ENCODE results near the gene KBTBD3.
A peak's percentile ranks its signal among the peaks of the same experiment; 100 is the strongest.

The KBTBD3 gene, protein sequence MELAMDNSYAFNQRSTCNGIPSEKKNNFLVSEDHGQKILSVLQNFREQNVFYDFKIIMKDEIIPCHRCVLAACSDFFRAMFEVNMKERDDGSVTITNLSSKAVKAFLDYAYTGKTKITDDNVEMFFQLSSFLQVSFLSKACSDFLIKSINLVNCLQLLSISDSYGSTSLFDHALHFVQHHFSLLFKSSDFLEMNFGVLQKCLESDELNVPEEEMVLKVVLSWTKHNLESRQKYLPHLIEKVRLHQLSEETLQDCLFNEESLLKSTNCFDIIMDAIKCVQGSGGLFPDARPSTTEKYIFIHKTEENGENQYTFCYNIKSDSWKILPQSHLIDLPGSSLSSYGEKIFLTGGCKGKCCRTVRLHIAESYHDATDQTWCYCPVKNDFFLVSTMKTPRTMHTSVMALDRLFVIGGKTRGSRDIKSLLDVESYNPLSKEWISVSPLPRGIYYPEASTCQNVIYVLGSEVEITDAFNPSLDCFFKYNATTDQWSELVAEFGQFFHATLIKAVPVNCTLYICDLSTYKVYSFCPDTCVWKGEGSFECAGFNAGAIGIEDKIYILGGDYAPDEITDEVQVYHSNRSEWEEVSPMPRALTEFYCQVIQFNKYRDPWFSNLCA

GRCh38 chr11:106076919-106077608, at the start of gene KBTBD3:
TSS of gene KBTBD3 (minus strand) at chr11:106077347. CDS start at chr11:106059097, 18,250 bp downstream.
- DNase-seq (ENCODE audit: low spot score) (peak; percentile 94), FAIRE-seq (peak; percentile 60)

- FAIRE-seq = no peak
- DNase-seq (ENCODE audit: low spot score) = no peak
Observed at GRCh38 chr11:106121570-106122320, 44.6 kb upstream of the KBTBD3 start.

- DNase-seq (ENCODE audit: low spot score) = no peak
- FAIRE-seq = no peak
Observed at GRCh38 chr11:106105986-106106385, 28.8 kb upstream of the KBTBD3 start.

DNA sequence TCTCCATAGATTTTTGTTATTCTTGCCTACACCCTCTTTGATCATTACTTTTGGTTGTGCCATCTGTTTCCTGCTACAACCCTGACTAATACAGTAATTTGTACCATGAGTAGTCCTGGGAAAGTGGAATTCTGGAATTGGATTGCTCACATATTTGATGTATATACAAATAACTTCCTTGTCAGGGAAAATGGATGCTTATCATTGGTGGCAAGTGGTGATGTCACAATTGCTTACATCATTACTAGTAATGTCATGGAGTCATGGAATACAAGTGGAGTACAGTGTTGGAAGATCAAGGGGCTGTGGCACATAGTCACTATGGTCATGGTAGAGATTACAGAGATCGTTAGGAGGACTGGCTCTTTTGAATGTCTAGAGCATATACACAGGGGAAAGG, 24.7 kb upstream of the KBTBD3 start:
- FAIRE-seq (no peak), DNase-seq (ENCODE audit: low spot score) (no peak)

- FAIRE-seq (no peak), DNase-seq (ENCODE audit: low spot score) (no peak)
Observed at GRCh38 chr11:106101370-106101769, 24.2 kb upstream of the KBTBD3 start.

DNA sequence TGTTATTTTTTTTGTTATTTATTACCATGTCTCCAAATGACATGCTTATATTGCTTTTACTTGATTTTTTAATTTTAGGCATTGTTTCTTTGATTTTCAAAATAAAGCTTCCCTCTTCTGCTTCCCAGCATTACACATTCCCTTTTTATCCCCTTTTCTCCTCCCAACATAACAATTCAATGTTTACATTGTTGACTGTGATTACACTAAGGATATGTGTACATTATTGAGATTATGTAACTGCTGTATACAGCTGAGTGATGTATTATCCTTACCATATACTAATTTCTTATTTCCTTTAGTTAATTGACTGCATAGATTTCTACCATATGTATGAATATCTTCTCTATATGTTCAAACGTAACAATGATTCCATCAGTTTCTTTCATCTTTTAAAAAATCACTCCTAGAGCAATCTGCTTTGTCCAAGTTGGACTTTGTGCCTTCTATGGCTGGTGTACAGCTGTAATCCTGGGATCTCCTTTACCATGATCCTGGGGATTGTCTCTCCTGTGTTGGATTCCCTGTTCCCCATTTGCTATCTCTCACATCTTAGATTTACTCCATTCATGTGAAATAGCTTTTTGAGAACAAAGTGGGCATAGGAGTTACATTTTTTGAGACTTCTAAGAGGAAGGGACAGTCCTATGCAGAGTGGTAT, 21.9 kb upstream of the KBTBD3 start:
- FAIRE-seq = no peak
- DNase-seq (ENCODE audit: low spot score) = no peak

DNA sequence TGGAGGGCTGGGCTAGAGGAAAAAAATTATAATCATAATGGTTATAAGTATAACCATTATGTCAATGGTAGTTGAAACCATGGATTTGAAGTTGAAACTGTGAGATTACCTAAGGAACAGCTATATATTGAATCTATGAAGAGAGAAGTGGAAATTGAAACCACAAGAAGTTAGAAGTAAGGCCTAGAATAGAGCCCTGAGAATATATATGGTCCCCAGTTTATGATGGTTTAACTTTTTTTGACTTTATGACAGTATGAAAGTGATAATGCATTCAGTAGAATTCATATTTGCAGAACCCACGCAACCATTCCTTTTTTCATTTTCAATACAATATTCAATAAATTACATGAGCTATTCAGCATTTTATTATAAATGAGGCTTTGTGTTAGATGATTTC, 15.3 kb upstream of the KBTBD3 start:
- no peak for FAIRE-seq

DNA sequence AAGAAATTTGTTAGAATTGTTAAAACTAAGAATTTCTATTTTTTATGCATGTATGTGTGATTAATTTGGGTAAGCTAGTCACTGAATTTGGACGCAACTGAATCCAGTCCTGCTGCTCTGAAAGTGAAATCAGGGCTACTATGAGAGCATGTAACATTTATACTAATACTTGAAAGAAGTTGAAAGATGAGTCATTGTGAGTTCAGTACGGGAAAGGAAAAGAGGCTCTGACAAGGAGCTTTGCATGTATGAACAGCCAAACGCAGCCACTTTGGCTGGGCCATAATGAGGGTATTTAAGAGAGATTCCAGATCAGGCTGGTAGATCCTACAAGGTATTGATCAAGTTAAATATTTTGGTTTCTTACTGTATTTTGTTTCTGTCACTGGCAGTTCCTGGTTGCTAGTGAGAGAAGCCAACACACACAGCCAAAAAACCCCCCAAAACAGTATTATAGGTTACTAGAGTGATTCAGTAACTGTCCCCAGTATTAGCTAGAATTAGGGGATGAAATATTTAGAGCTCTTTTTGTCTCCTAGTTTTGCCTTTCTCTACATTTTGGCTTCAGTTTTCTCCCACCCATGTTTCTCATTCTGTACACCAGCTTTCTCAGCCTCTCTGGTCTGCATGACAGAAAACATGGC, 14.5 kb upstream of the KBTBD3 start:
- DNase-seq (ENCODE audit: low spot score) = peak; percentile 43
- FAIRE-seq = no peak

More for the DNA sequence above, 15.3 kb upstream of the KBTBD3 start:
- no peak for DNase-seq (ENCODE audit: low spot score)

DNA sequence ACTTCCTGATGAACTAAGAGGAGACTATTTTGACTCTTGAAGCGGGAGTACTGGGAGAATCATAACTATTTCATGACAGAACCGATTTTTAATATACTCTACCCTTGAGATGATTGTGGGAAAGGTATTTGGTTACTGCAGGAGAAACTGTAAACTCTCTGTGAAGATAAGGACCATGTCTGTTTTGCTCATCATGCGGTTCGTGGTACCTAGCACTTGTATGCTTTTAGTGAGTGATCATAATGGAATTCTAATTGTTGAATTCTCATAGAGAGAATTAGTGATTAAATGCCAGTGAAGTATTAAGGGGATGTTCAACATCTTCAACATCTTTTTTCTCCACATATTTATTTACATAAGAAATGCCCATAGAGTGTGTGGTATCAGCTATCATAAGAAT, 11.7 kb upstream of the KBTBD3 start:
- no peak for DNase-seq (ENCODE audit: low spot score)
- FAIRE-seq = no peak

- FAIRE-seq (peak; percentile 35), DNase-seq (ENCODE audit: low spot score) (peak; percentile 18)
Observed at GRCh38 chr11:106087815-106088435, 10.8 kb upstream of the KBTBD3 start.

- DNase-seq (ENCODE audit: low spot score) (no peak), FAIRE-seq (no peak)
Observed at GRCh38 chr11:106086850-106087249, 9.7 kb upstream of the KBTBD3 start.

- FAIRE-seq = no peak
- DNase-seq (ENCODE audit: low spot score) = no peak
Observed at GRCh38 chr11:106086135-106086534, 9.0 kb upstream of the KBTBD3 start.

GRCh38 chr11:106082096-106082495, 4.9 kb upstream of the KBTBD3 start:
- DNase-seq (ENCODE audit: low spot score) (no peak), FAIRE-seq (no peak)

GRCh38 chr11:106077609-106078455, 685 bp upstream of the KBTBD3 start, which contains the start of gene AASDHPPT:
TSS of gene AASDHPPT (plus strand) at chr11:106077662. CDS start at chr11:106077711, 49 bp downstream.
- peak; percentile 21 for DNase-seq (ENCODE audit: low spot score)

GRCh38 chr11:106076171-106076918, 802 bp downstream of the KBTBD3 start:
- FAIRE-seq (no peak), DNase-seq (ENCODE audit: low spot score) (no peak)

More at GRCh38 chr11:106077609-106078455, 685 bp upstream of the KBTBD3 start, which contains the start of gene AASDHPPT:
- no peak for FAIRE-seq

DNA sequence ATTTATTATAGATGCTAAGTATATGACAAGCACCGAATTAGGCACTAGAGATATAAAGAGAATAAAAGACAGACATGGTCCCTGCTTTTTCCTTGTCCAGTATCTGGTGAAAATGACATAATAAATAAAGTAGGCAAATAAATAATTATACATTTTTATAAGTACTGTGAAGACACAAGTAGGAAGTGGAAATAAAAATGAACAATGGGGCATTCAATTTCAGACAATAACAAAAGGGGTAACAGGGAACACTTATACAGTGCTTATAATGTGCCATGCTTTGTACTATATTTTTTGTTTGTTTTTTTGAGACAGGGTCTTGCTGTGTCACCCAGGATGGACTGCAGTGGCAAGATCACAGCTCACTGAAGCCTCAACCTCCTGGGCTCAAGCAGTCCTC, 4.3 kb downstream of the KBTBD3 start:
- DNase-seq (ENCODE audit: low spot score) (no peak), FAIRE-seq (no peak)

- FAIRE-seq = no peak
- DNase-seq (ENCODE audit: low spot score) = no peak
Observed at GRCh38 chr11:106070606-106071005, 6.5 kb downstream of the KBTBD3 start.

DNA sequence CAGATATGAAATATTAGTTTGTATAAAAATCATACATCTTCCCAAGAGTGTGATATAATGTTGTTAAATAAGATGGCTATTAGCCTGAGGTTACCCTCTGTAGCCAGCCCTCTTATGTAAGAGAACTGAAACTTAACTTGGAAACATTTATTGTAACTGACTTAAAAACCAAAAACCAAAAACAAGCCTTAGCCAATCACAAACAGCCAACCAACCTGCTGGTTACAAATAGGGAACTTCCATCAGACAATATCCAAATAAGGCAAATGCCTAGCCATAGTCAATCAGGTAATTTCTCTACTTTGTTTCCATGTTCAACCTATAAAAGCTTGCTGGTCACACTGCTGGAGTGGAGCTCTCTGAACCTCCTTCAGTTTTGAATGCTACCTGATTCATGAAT, 14.1 kb downstream of the KBTBD3 start:
- DNase-seq (ENCODE audit: low spot score) = no peak
- no peak for FAIRE-seq
